Astrocyte of the hippocampus (primary cell): Measurements from ENCODE around the gene ARHGEF25.

Experiments used
- DNase-seq: peaks from one replicate; pipeline ENCODE4 v3.0.0; 2011; ENCODE audit warnings: low read depth, low spot score

ARHGEF25 gene

DNA sequence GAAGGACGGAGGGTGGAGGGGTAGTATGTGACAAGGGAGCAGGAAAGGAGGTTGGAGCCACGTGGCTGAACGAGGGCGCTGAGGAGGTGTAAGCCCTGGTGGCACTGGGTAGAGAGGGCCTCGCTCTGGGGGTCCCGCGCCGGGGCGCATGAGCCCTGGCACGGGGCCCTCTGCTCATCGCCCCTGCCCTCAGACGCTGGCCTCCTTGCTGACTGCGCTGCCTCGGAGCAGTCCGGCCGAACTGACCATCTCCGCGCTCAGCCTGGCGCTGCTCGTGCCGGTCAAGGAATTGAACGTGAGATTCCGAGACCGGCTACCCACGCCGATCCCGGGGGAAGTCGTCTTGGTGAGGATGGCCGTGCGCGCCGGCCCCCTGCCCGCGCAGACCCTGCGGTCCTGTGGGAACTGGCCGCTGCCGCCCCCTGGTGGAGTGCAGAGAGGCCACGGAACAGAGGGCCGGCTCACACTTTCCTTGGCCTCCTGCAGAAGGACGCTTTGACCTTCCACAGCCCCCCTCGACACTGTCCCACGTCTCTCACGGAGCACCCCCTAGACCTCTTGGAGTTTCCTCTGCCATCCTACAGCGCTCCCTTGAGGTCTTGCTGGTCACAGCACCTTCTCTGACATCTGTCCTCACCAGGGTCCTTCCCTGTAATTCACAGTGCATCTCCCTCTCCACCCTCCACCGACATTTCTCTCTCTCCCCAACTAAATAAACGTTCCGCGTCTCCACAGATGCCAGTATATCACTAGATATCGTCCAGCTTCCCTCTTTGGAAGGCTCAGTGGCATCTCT lies 10.5 kb downstream of the ARHGEF25 start:
- DNase-seq: peak; percentile 73

GRCh38 chr12:57622293-57623245 lies 11.3 kb downstream of the ARHGEF25 start:
- DNase-seq: no peak

- DNase-seq: no peak
Measured at GRCh38 chr12:57623385-57623784, 12.2 kb downstream of the ARHGEF25 start.

DNA sequence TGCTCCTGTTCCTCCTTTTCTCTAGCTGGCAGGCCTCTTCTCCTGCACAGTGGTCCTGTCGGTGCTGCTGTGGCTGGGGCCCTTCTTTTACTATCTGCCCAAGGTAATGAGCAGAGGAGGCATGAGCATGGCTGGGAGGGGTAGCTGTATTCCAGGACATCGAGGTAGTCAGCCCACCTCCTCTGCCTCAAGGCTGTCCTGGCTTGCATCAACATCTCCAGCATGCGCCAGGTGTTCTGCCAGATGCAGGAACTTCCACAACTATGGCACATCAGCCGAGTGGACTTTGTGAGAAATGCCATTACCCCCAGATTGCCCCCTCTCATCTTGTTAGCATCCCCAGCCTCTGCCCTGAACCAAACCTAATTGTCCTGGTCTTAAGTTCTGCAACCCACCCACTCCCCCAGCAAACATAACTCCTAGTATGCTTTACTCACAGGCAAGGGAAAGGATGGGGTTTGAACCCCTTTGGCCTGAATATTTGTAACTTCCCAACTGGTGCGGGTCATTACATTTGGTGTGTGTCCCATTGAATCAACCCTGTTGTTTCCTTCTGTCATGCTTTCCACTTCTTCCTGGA lies 12.7 kb downstream of the ARHGEF25 start:
- no peak for DNase-seq

- DNase-seq: no peak
Measured at GRCh38 chr12:57624441-57625220, 13.4 kb downstream of the ARHGEF25 start.

GRCh38 chr12:57625261-57626032 lies 14.2 kb downstream of the ARHGEF25 start:
- no peak for DNase-seq

DNA sequence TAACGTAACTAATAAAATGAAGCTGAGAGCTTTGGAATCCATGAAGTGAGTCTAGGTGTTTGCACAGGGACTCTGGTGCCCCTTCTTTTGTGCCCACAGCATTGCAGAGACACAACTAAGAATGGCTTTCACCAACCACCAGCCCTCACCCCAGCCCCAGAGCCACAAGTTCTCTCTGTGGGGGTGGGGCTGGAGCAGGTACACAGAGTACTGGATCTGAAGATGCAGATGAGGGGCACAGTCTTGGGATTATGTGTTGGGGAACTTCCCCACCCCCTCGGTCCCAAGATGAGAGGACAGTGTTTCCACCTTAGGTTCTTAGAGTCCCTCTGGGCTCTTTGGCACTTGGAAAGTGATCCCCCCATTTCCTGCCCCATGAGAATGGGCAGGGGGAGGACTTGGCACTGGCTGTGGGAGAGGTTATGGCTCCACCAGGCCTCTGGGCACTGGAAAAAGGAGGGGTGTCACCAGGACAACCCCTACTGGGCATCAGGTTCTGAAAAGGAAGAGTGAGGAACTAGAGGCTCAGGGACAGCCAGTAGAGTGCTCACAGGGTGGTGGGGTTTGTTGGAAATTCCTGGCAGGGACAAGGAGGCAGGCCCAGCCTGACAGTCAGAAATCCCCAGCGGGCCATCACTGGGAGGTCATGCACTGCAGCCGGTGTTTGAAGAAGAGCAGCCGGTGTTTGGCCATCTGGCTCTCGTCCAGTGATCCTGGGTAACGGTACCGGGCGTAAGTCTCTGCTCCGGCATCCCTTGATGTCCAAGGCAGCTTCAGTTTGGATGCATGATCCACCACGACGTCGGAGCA lies 15.1 kb downstream of the ARHGEF25 start:
- no peak for DNase-seq

DNA sequence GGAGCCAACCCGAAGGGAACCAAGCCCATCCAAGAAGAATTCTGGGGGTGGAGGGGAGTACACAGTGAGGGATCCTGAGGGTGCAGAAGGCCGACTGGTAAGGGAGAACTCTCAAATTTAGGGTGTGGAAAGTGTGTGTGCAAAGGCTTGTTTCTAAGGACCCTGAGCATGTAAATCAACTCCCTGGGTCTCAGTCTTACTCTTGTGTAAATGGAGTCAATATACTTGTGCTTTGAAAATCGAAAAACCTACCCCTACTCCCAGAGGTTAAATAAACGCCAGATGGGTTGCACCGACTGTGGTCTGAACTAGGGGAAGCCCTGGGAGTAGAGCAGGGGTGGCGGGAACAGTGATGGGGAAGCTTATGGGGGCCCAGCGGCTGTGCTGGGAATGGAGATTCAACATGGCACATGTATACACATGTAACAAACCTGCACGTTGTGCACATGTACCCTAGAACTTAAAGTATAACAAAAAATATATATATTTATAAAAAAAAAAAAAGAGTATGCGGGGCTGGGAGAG lies 15.7 kb downstream of the ARHGEF25 start:
- no peak for DNase-seq

DNA sequence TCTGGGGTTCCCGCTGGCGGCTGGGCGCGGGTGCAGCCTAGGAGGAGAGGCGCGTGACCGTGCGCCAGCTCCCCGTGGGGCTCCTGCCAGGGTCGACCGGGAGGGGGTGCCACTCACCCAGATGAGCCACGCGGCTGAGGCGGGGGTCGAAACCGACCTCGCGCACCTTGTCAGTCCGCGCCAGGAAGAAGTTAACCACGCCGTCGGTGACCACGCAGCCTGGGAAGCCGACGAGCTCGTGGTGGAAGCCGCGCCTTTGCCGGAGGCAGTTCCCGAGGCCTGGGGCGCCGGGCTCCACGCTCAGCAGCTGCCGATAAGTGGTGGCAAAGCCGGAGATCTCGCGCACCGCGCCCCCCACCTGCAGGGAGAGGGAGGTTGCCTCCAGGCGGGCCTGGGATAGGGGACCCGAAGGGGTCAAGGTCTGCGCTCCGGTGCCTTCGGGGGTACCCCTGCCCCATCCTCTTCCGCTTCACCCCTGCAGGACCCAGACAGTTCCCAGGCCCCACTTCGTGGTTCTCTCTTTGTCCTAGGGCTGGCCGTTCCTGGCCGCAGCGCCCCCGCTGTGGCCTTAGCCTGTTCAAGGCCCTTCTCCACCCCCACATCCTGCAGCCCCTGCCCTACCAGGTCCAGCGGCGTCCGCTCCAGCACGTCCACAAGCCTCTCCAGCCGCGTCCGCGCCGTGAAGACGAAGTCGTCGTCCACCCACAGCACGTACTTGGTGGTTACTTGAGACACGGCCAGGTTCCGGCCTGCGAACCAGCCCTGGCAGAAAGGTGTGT lies 16.5 kb downstream of the ARHGEF25 start:
- DNase-seq: no peak

- no peak for DNase-seq
Measured at GRCh38 chr12:57628280-57629191, 17.3 kb downstream of the ARHGEF25 start.

GRCh38 chr12:57629897-57630471 lies 18.7 kb downstream of the ARHGEF25 start:
- DNase-seq: no peak

DNA sequence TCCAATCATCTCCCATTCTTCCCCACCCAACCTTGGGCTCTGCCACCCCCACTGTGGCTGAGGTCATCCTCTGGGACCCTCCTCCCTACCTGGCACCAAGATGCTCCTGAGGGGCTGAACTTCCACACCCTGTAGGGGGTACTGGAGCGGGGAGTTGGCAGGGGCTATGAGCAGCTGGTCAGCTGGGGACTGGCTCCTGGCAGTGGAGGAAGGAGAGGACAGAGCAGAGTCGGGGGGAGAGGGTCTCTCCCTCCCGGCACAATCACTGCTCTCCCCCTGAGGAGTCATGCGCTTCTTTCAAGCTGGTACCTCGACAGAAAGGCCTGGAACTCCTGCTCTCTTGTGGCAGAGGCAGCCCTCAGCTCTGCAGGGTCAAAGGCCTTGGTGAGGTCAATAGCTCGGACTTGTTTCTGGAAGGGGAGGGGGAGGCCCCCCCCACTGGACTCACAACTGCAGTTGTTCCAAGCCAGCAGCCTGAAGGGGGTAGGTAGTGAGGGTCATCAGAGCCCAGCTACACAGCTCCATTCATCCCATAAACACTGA lies 19.7 kb downstream of the ARHGEF25 start:
- no peak for DNase-seq

DNA sequence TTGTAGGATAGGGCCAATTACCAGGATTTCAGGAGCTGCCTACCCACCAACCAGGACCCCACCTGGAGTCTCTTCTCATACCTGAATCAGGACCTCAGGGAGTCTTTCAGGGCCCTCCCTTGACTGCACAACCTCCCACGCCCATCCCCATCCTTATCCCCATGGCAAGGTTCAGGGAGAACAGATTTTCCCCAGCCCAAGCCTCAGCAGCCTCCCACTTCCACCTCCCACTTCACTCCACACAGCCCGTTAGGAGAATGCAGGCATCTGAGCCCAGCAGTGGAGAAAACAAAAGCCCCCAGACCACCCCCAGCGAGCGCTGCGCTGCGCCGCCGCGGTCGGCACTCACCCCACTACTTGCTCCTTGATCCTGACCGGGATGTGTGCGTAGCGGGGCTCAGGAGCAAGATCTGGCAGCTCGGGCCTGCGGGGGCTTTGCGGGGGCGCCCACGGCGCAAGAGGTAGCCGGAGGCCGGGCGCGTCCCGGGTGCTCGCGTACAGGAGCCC lies 20.4 kb downstream of the ARHGEF25 start:
- no peak for DNase-seq

GRCh38 chr12:57632073-57632957 lies 21.1 kb downstream of the ARHGEF25 start:
- DNase-seq: peak; percentile 51

GRCh38 chr12:57632958-57633840 lies 22.0 kb downstream of the ARHGEF25 start, which contains the start of gene B4GALNT1:
Gene B4GALNT1 (minus strand): TSS chr12:57633201. CDS start chr12:57632132, 1,069 bp downstream.
- DNase-seq: peak; percentile 87
